SK-N-SH (cell line): ENCODE results near the gene EML5. TPM values are rescaled to one million over a fixed set of nuclear protein-coding genes. Genes with fewer than 3 reads are reported as not detected.

Experiments used
- CTCF ChIA-PET: fragments of 300-600, 350-600 bp; formaldehyde crosslinking; extraction: SDS; loops from one replicate; lab custom pipeline; 2021; lab: Yijun Ruan, JAX
- POLR2A ChIA-PET: fragments of 350-600 bp; sonication (Branson Sonifier 250); formaldehyde crosslinking; extraction: SDS; loops from one replicate; lab custom pipeline; 2020; ENCODE audit warnings: antibody characterized with exemption, inconsistent platforms; lab: Yijun Ruan, JAX
- DNase-seq: peaks from one replicate; pipeline ENCODE4 v3.0.0; 2012
- H2AFZ ChIP-seq: fragments of 200-600 bp; sonication (generic); 2 replicates; pipeline ENCODE4 v1.8.1; 2016; ENCODE audit warnings: antibody characterized with exemption, mild to moderate bottlenecking, low read depth
- H3F3A ChIP-seq: fragments of 200-600 bp; sonication (generic); replicated peaks from 2 replicates; pipeline ENCODE3; 2016; ENCODE audit warnings: antibody characterized with exemption, mild to moderate bottlenecking; ENCODE audit not compliant: insufficient read depth
- H3K27ac ChIP-seq, 2 experiments: fragments of 200-500 bp in 1 of 2; fragments of 200-600 bp in 1 of 2; sonication (Bioruptor generic) in 1 of 2; sonication (generic), shearing (Covaris generic) in 1 of 2; 2 replicates each; pipeline versions ENCODE4 v1.5.1 to v1.6.1; 2014 to 2016; ENCODE audit warnings: low read depth in 2 of 2, inconsistent platforms in 1 of 2, low read length in 1 of 2, mild to moderate bottlenecking in 1 of 2, mixed read lengths in 1 of 2
- H3K27me3 ChIP-seq: fragments of 200-600 bp; sonication (generic), shearing (Covaris generic); 2 replicates; pipeline ENCODE4 v1.6.1; 2016; ENCODE audit warnings: mixed run types; ENCODE audit not compliant: insufficient read depth
- H3K36me3 ChIP-seq, 2 experiments: fragments of 200-500 bp in 1 of 2; fragments of 200-600 bp in 1 of 2; sonication (Bioruptor generic) in 1 of 2; sonication (generic) in 1 of 2; replicated peaks in 1 of 2; 2 replicates each; pipeline versions ENCODE3 to v1.5.1; 2014 to 2016; ENCODE audit warnings: low read length in 1 of 2, mild to moderate bottlenecking in 1 of 2; ENCODE audit not compliant: insufficient read depth in 2 of 2, control insufficient read depth in 1 of 2
- H3K4me1 ChIP-seq, 2 experiments: fragments of 200-500 bp in 1 of 2; fragments of 200-600 bp in 1 of 2; sonication (Bioruptor generic) in 1 of 2; sonication (generic), shearing (Covaris generic) in 1 of 2; 2 replicates each; pipeline versions ENCODE4 v1.5.1 to v1.6.1; 2014 to 2016; ENCODE audit warnings: low read depth in 1 of 2, low read length in 1 of 2, mixed run types in 1 of 2; ENCODE audit not compliant: insufficient read depth in 2 of 2, control insufficient read depth in 1 of 2
- H3K4me2 ChIP-seq: fragments of 200-600 bp; sonication (generic), shearing (Covaris generic); 2 replicates; pipeline ENCODE4 v1.6.1; 2017; ENCODE audit warnings: mixed run types
- H3K4me3 ChIP-seq, 2 experiments: fragments of 200-500 bp in 1 of 2; fragments of 200-600 bp in 1 of 2; sonication (Bioruptor generic) in 1 of 2; sonication (generic), shearing (Covaris generic) in 1 of 2; 2 replicates each; pipeline versions ENCODE4 v1.5.1 to v1.8.1; 2014 to 2016; ENCODE audit warnings: low read depth in 2 of 2, inconsistent platforms in 1 of 2, low read length in 1 of 2, mild to moderate bottlenecking in 1 of 2, mixed read lengths in 1 of 2, moderate library complexity in 1 of 2
- H3K79me2 ChIP-seq: fragments of 200-600 bp; sonication (generic); 2 replicates; pipeline ENCODE4 v1.8.1; 2017; ENCODE audit warnings: mild to moderate bottlenecking; ENCODE audit not compliant: insufficient read depth
- H3K9ac ChIP-seq: fragments of 200-600 bp; sonication (generic); 2 replicates; pipeline ENCODE4 v1.6.1; 2017; ENCODE audit warnings: mixed run types
- H3K9me2 ChIP-seq: fragments of 200-600 bp; sonication (generic); 2 replicates; pipeline ENCODE4 v1.6.1; 2017; ENCODE audit warnings: mixed run types
- H3K9me3 ChIP-seq: fragments of 200-600 bp; sonication (generic); 2 replicates; pipeline ENCODE4 v1.6.1; 2017; ENCODE audit warnings: mixed run types, mild to moderate bottlenecking, moderate library complexity
- H4K20me1 ChIP-seq: fragments of 200-600 bp; sonication (generic); 2 replicates; pipeline ENCODE4 v1.6.1; 2017; ENCODE audit warnings: mild to moderate bottlenecking, mixed run types; ENCODE audit not compliant: insufficient read depth
- CHD2 ChIP-seq: fragments of 150-350 bp; IDR thresholded peaks from 2 replicates; pipeline ENCODE4 v1.6.1; 2018; ENCODE audit warnings: low read length; ENCODE audit not compliant: partially characterized antibody
- ELF1 ChIP-seq: IDR thresholded peaks from 2 replicates; pipeline ENCODE4 v1.4.0; 2012
- EZH2phosphoT487 ChIP-seq: fragments of 200-600 bp; sonication (generic); IDR thresholded peaks from 2 replicates; pipeline ENCODE4 v1.6.1; 2017; ENCODE audit warnings: low read depth, mixed run types, mild to moderate bottlenecking, antibody characterized with exemption, moderate library complexity, borderline replicate concordance
- FOSL2 ChIP-seq: IDR thresholded peaks from 2 replicates; pipeline ENCODE4 v1.4.0; 2012; ENCODE audit warnings: low read depth, mild to moderate bottlenecking, moderate library complexity, borderline replicate concordance
- FOXJ3 ChIP-seq: sonication (generic); formaldehyde crosslinking; IDR thresholded peaks from 2 replicates; pipeline ENCODE4 v1.5.1; 2020; ENCODE audit warnings: mild to moderate bottlenecking, missing genetic modification reagents
- GATA2 ChIP-seq: sonication (generic); formaldehyde crosslinking; IDR thresholded peaks from 2 replicates; pipeline ENCODE4 v1.5.0; 2020; ENCODE audit warnings: mild to moderate bottlenecking, missing genetic modification reagents
- MXI1 ChIP-seq: IDR thresholded peaks from 2 replicates; pipeline ENCODE4 v1.6.1; 2012; ENCODE audit warnings: mild to moderate bottlenecking, low read depth, low read length, improper control_type of control experiment
- NFIC ChIP-seq: IDR thresholded peaks from 2 replicates; pipeline ENCODE4 v1.4.0; 2012; ENCODE audit warnings: borderline replicate concordance
- NRF1 ChIP-seq: IDR thresholded peaks from 2 replicates; pipeline ENCODE4 v1.6.1; 2012; ENCODE audit warnings: low read depth, mild to moderate bottlenecking, low read length
- POLR2AphosphoS5 ChIP-seq: IDR thresholded peaks from 2 replicates; pipeline ENCODE4 v1.6.1; 2012; ENCODE audit warnings: low read depth, low read length
- RAD21 ChIP-seq: IDR thresholded peaks from 2 replicates; pipeline ENCODE4 v1.6.1; 2012; ENCODE audit warnings: mild to moderate bottlenecking, low read length
- RXRA ChIP-seq: IDR thresholded peaks from 2 replicates; pipeline ENCODE4 v1.4.0; 2012; ENCODE audit warnings: low read depth, mild to moderate bottlenecking, borderline replicate concordance
- TAF1 ChIP-seq: IDR thresholded peaks from 2 replicates; pipeline ENCODE4 v1.6.1; 2012; ENCODE audit warnings: low read depth, mild to moderate bottlenecking, low read length, moderate library complexity, borderline replicate concordance
- TCF12 ChIP-seq: IDR thresholded peaks from 2 replicates; pipeline ENCODE4 v1.4.0; 2012
- TEAD4 ChIP-seq: IDR thresholded peaks from 2 replicates; pipeline ENCODE4 v1.4.0; 2012; ENCODE audit warnings: mild to moderate bottlenecking, borderline replicate concordance; ENCODE audit not compliant: insufficient read depth
- WGBS: methylation state at CpG from one replicate; pipeline ENCODE4 v1.1.6; 2017; ENCODE audit warnings: low lambda C conversion rate; 5-methylcytosine and 5-hydroxymethylcytosine counted together
- polyA plus RNA-seq, 3 experiments: library from polyadenylated mRNA; depleted of rRNA; stranded (reverse); fragments of >200 nt; gene quantifications; 2 replicates each; pipeline ENCODE4 v1.2.3, GENCODE V29; 2012
- TF ChIP-seq, protein P1 (sequence below): IDR thresholded peaks from 2 replicates; pipeline ENCODE4 v1.6.1; 2012; ENCODE audit warnings: mild to moderate bottlenecking, low read depth, low read length, moderate library complexity
- TF ChIP-seq, protein P2 (sequence below): fragments of 200-600 bp; sonication (generic); IDR thresholded peaks from 2 replicates; pipeline ENCODE4 v1.6.1; 2017; ENCODE audit warnings: antibody characterized with exemption, mild to moderate bottlenecking, moderate library complexity
- TF ChIP-seq, protein P3 (sequence below): fragments of 150-350 bp; IDR thresholded peaks from 2 replicates; pipeline ENCODE4 v1.6.1; 2017; ENCODE audit warnings: antibody characterized with exemption, low read length, low read depth, borderline replicate concordance
- TF ChIP-seq, protein P4 (sequence below): IDR thresholded peaks from 2 replicates; pipeline ENCODE4 v1.4.0; 2012; ENCODE audit warnings: low read depth
- TF ChIP-seq, protein P5 (sequence below): fragments of 150-350 bp; IDR thresholded peaks from 2 replicates; pipeline ENCODE4 v1.6.1; 2016; ENCODE audit warnings: mild to moderate bottlenecking, low read depth, low read length

EML5 gene
- polyA plus RNA-seq, 1 of the 3 experiments (the other 2 are of a cell fraction) = 0.23 TPM

DNA sequence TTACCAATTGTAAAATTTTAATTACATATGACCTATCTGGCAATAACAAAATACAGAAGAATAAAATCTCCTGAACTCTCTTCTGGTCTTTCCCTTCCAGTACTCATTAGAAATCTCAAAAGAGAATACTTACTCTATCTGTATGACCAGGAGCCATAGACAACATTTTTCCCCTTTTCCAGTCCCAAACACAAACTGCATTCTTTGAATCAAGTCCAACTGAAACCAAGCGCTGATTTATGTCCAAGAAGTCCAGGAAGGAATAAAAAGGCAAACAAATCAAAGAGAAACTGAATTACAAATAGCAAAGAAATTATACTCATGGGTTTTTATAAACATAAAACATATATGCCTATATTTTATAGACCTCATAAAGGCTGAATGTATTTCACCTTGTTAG lies 46.7 kb downstream of the EML5 start:
- no peak for TF ChIP-seq FOXJ3 (CRISPR knock-in tag)
- TF ChIP-seq RAD21 = no peak
- no peak for TF ChIP-seq MXI1
- TF ChIP-seq TCF12 = no peak
- TF ChIP-seq, protein P1, sequence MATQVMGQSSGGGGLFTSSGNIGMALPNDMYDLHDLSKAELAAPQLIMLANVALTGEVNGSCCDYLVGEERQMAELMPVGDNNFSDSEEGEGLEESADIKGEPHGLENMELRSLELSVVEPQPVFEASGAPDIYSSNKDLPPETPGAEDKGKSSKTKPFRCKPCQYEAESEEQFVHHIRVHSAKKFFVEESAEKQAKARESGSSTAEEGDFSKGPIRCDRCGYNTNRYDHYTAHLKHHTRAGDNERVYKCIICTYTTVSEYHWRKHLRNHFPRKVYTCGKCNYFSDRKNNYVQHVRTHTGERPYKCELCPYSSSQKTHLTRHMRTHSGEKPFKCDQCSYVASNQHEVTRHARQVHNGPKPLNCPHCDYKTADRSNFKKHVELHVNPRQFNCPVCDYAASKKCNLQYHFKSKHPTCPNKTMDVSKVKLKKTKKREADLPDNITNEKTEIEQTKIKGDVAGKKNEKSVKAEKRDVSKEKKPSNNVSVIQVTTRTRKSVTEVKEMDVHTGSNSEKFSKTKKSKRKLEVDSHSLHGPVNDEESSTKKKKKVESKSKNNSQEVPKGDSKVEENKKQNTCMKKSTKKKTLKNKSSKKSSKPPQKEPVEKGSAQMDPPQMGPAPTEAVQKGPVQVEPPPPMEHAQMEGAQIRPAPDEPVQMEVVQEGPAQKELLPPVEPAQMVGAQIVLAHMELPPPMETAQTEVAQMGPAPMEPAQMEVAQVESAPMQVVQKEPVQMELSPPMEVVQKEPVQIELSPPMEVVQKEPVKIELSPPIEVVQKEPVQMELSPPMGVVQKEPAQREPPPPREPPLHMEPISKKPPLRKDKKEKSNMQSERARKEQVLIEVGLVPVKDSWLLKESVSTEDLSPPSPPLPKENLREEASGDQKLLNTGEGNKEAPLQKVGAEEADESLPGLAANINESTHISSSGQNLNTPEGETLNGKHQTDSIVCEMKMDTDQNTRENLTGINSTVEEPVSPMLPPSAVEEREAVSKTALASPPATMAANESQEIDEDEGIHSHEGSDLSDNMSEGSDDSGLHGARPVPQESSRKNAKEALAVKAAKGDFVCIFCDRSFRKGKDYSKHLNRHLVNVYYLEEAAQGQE = no peak
- no peak for TF ChIP-seq GATA2 (CRISPR knock-in tag)
- TF ChIP-seq, protein P2, sequence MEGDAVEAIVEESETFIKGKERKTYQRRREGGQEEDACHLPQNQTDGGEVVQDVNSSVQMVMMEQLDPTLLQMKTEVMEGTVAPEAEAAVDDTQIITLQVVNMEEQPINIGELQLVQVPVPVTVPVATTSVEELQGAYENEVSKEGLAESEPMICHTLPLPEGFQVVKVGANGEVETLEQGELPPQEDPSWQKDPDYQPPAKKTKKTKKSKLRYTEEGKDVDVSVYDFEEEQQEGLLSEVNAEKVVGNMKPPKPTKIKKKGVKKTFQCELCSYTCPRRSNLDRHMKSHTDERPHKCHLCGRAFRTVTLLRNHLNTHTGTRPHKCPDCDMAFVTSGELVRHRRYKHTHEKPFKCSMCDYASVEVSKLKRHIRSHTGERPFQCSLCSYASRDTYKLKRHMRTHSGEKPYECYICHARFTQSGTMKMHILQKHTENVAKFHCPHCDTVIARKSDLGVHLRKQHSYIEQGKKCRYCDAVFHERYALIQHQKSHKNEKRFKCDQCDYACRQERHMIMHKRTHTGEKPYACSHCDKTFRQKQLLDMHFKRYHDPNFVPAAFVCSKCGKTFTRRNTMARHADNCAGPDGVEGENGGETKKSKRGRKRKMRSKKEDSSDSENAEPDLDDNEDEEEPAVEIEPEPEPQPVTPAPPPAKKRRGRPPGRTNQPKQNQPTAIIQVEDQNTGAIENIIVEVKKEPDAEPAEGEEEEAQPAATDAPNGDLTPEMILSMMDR = no peak
- TF ChIP-seq NFIC = no peak
- TF ChIP-seq TEAD4 = no peak
- TF ChIP-seq FOSL2 = no peak
- TF ChIP-seq ELF1 = no peak
- no peak for TF ChIP-seq POLR2AphosphoS5
- TF ChIP-seq, protein P3, sequence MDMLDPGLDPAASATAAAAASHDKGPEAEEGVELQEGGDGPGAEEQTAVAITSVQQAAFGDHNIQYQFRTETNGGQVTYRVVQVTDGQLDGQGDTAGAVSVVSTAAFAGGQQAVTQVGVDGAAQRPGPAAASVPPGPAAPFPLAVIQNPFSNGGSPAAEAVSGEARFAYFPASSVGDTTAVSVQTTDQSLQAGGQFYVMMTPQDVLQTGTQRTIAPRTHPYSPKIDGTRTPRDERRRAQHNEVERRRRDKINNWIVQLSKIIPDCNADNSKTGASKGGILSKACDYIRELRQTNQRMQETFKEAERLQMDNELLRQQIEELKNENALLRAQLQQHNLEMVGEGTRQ = no peak
- TF ChIP-seq, protein P4, sequence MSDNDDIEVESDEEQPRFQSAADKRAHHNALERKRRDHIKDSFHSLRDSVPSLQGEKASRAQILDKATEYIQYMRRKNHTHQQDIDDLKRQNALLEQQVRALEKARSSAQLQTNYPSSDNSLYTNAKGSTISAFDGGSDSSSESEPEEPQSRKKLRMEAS = no peak
- TF ChIP-seq, protein P5, sequence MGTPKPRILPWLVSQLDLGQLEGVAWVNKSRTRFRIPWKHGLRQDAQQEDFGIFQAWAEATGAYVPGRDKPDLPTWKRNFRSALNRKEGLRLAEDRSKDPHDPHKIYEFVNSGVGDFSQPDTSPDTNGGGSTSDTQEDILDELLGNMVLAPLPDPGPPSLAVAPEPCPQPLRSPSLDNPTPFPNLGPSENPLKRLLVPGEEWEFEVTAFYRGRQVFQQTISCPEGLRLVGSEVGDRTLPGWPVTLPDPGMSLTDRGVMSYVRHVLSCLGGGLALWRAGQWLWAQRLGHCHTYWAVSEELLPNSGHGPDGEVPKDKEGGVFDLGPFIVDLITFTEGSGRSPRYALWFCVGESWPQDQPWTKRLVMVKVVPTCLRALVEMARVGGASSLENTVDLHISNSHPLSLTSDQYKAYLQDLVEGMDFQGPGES = no peak
- TF ChIP-seq CHD2 = no peak
- TF ChIP-seq RXRA = no peak
- TF ChIP-seq TAF1 = no peak
- TF ChIP-seq NRF1 = no peak
- no peak for TF ChIP-seq EZH2phosphoT487
- peaks cover 0 to 4% of the 10 kb centered on the region in 2 experiments for H3K36me3 ChIP-seq
- no peak overlapping the region for H3K4me2 ChIP-seq
- peaks cover 3% of the 10 kb centered on the region for H3F3A ChIP-seq
- WGBS = 74% methylated on average over 1 of the region's 1 CpG
- no peak overlapping the region for H2AFZ ChIP-seq
- H3K27ac ChIP-seq = peak overlapping the region in 1 of 2 experiments; percentile 28; a peak in 1 of 4 replicates
- no peaks in the 10 kb centered on the region; the same call in 1 of the 2 replicates for H3K27me3 ChIP-seq
- H3K4me3 ChIP-seq = no peak overlapping the region
- no peak for DNase-seq
- no peaks in the 10 kb centered on the region for H4K20me1 ChIP-seq
- no peak overlapping the region for H3K9ac ChIP-seq
- H3K79me2 ChIP-seq = no peaks in the 10 kb centered on the region
- no peaks in the 10 kb centered on the region for H3K9me3 ChIP-seq
- ChIA-PET CTCF (interaction anchor here (2.0 kb wide), 1 partner anchor 78 kb away, joined by 5 read pairs; no protein-coding TSS in a partner anchor), POLR2A (no interaction called here)
- peaks cover 0 to 5% of the 10 kb centered on the region in 2 experiments; a peak in 1 of 4 replicates for H3K4me1 ChIP-seq
- H3K9me2 ChIP-seq = no peaks in the 10 kb centered on the region
